ENCODE results near the gene SPO11.
"Not testable (repeated sequence)": the region's sequence is repeated elsewhere in the genome, so short reads cannot be mapped to it uniquely, and the experiment has no call there.

Gene SPO11

DNA sequence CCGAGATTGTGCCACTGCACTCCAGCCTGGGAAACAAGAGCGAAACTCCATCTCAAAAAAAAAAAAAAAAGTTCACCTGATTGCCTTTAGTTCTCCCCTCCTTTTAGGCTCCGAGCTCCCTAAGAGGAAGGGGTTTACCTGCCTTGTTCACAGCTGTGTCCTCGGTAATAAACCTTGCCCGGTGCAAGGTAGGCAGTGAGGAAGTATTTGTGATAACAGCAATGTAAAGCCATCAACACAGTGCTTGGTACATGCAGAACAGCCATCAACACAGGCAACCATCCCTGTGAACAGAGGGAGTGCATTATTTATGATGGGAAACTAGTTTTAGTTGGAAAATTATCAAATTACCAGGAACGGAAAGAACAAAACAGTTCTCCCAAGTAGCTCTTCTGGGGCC lies 1.8 kb upstream of the SPO11 start:
- Histone ChIP-seq H3K36me3 (ENCODE audit: control insufficient read depth, insufficient read depth, low read length) (no peaks in the 10 kb centered on the region), H3K27me3 (ENCODE audit: control insufficient read depth, insufficient read depth, low read length) (no peaks in the 10 kb centered on the region), H3K4me1 (ENCODE audit: control insufficient read depth, insufficient read depth, low read length) (peaks cover 2% of the 10 kb centered on the region), H3K9ac (ENCODE audit: low read length) (no peak overlapping the region), H3K4me3 (ENCODE audit: low read length) (no peak overlapping the region), H3K27ac (ENCODE audit: low read depth, low read length) (no peak overlapping the region)

DNA sequence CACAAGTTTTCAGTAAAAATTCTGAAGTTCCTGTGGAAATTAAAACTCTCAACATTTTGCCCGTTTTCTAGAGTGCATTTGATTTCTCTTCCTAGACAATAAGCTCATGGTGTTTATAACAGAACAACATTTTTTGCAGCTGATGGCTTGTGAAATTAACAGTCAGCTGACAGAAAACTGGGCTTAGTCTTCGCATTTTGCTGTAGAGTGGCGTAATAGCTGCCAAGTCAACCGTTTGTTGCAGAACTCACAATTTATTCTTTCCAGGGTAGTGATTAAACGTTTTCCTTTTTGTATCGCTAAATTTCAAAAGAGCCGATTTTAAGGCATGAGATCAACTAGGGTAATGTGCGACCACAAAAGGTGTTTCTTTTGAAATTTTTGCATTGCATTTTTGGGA lies 1.4 kb downstream of the SPO11 start:
- no peaks in the 10 kb centered on the region for H3K27me3 ChIP-seq (ENCODE audit: control insufficient read depth, insufficient read depth, low read length)

DNA sequence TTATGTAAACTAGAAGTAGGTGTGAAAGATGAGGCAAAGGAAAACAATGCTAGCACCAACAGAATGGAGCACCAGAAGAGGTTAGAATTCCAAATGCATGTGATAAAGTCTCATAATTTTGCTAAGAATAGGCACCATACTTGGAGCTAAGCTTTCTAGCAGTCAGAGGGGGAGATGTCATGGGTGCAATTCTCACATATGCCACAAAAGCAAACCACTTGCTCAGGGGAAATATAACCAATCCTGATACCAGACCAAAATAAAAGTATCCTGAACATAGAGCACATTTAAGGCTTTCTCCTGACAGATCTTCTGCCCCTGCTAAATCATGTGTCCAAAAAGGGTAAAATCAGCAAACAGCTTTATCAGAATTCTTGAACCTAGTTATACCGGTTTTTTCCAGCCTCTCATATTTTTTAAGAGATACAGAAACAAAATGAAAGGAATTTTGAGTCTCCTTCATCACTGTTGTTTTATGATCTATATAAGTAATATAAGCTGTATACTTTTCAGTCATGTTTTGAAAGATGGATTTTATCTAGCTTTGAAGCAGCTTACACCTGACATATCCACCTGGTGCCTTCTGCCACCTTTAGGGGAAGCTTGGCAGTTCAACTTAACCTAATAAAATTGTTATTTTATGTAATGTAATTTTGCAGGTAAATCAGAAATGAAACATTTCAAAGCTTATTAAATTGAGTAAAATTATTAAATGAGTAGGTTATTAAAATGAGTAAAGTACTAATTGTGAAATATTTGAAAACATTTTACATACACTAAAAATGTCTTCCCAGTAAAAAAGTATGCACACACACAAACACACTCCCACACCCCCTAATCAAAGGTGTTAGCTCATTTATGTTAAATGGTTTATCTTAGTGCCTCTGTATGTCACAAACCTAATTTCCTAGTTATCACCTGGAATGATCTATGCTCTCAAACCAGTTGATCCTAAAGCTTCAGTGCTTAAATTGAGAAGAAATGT lies 2.8 kb downstream of the SPO11 start:
- Histone ChIP-seq H3K4me3 (ENCODE audit: low read length) (no peak overlapping the region), H3K27ac (ENCODE audit: low read depth, low read length) (no peak overlapping the region), H3K36me3 (ENCODE audit: control insufficient read depth, insufficient read depth, low read length) (no peaks in the 10 kb centered on the region), H3K9ac (ENCODE audit: low read length) (no peak overlapping the region), H3K4me1 (ENCODE audit: control insufficient read depth, insufficient read depth, low read length) (no peaks in the 10 kb centered on the region), H3K27me3 (ENCODE audit: control insufficient read depth, insufficient read depth, low read length) (no peaks in the 10 kb centered on the region)

More for the DNA sequence above, 1.4 kb downstream of the SPO11 start:
- Histone ChIP-seq H3K9ac (ENCODE audit: low read length) (no peak overlapping the region), H3K4me1 (ENCODE audit: control insufficient read depth, insufficient read depth, low read length) (no peaks in the 10 kb centered on the region), H3K27ac (ENCODE audit: low read depth, low read length) (no peak overlapping the region), H3K4me3 (ENCODE audit: low read length) (no peak overlapping the region), H3K36me3 (ENCODE audit: control insufficient read depth, insufficient read depth, low read length) (no peaks in the 10 kb centered on the region)

DNA sequence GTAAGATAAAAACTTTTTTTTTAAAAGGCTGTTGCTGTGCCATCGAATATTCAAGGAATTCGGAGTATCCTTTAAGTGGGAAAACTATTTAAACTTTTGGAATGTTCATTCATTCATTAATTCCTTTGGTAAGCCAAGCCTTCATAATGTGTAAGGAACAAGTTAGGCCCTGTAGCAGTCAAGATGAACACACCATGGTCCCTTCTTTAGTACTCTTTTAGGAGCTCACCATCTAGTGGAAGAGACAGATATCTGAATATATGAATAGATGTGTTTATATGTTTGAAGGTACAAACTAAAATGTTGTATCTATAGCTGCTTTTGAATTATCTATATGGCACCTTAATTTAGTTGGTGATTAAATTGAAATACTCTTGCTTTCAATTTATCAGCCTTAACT lies 5.8 kb downstream of the SPO11 start:
- H3K27ac ChIP-seq (ENCODE audit: low read depth, low read length), result no peak overlapping the region
- H3K36me3 ChIP-seq (ENCODE audit: control insufficient read depth, insufficient read depth, low read length), result no peaks in the 10 kb centered on the region
- H3K27me3 ChIP-seq (ENCODE audit: control insufficient read depth, insufficient read depth, low read length), result no peaks in the 10 kb centered on the region
- H3K4me1 ChIP-seq (ENCODE audit: control insufficient read depth, insufficient read depth, low read length), result no peaks in the 10 kb centered on the region
- H3K9ac ChIP-seq (ENCODE audit: low read length), result no peak overlapping the region
- H3K4me3 ChIP-seq (ENCODE audit: low read length), result no peak overlapping the region

DNA sequence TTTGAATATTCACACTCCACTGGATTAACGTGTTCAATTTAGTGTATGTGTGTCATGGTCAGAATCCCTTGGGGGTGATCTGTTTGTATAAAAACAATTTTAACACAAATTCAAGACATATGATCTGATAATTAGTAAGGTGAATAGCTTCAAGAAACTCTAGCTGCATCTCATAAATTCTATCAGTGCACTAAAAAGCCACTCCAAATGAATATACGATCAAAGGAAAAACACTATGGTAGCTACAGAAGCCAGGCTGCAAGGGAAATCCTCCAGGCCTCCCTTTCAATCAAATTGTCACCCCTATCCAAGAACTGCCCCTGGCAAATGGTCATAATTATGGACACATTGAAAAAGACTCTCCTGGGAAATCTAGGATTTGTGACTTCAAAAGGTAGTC lies 12.1 kb downstream of the SPO11 start:
- Histone ChIP-seq H3K4me1 (ENCODE audit: control insufficient read depth, insufficient read depth, low read length) (no peaks in the 10 kb centered on the region), H3K27ac (ENCODE audit: low read depth, low read length) (no peak overlapping the region), H3K4me3 (ENCODE audit: low read length) (no peak overlapping the region), H3K9ac (ENCODE audit: low read length) (no peak overlapping the region), H3K27me3 (ENCODE audit: control insufficient read depth, insufficient read depth, low read length) (no peaks in the 10 kb centered on the region), H3K36me3 (ENCODE audit: control insufficient read depth, insufficient read depth, low read length) (no peaks in the 10 kb centered on the region)

DNA sequence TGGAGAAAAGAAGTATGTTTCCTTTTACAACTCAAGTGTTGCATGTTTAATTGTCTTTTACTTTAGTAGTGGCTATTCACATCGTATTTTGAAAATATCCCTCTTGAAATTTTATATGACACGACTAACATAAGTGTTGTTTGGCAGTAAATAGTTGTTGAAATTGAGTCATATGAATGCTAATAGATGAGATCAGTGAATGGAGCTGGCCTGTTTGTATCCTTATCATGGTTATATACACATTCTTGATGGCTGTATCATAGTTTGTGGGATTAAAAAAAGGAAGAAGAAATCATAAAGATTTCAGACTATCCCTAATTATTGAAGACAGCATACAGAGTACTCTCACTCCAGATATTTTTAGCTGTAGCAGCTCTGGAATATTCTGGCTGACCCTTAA lies 13.2 kb downstream of the SPO11 start:
- H3K4me1 ChIP-seq (ENCODE audit: control insufficient read depth, insufficient read depth, low read length), result no peaks in the 10 kb centered on the region
- H3K27ac ChIP-seq (ENCODE audit: low read depth, low read length), result no peak overlapping the region
- no peaks in the 10 kb centered on the region for H3K27me3 ChIP-seq (ENCODE audit: control insufficient read depth, insufficient read depth, low read length)
- H3K9ac ChIP-seq (ENCODE audit: low read length), result no peak overlapping the region
- H3K4me3 ChIP-seq (ENCODE audit: low read length), result no peak overlapping the region
- no peaks in the 10 kb centered on the region for H3K36me3 ChIP-seq (ENCODE audit: control insufficient read depth, insufficient read depth, low read length)

DNA sequence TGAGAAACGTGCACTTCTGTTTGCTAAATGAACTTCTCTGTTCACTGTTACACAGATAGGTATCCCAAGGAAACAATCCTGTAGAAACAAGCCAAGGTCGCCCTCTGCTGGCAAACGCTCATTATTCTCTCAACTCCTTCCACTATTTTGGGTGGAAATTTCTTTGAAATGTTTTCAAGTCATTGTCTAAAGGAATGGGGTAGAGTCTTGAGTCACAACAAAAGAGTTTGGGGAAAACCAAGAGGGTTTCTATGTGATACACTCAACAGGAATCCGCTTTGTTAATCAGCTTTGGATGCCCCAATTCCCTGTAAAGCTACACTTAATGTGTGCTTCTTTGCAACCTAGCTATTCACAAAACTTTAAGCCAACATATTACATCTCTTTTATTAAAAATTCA lies 16.9 kb downstream of the SPO11 start:
- H3K27ac ChIP-seq (ENCODE audit: low read depth, low read length), result no peak overlapping the region
- no peaks in the 10 kb centered on the region for H3K4me1 ChIP-seq (ENCODE audit: control insufficient read depth, insufficient read depth, low read length)
- no peak overlapping the region for H3K4me3 ChIP-seq (ENCODE audit: low read length)
- H3K36me3 ChIP-seq (ENCODE audit: control insufficient read depth, insufficient read depth, low read length), result no peaks in the 10 kb centered on the region
- H3K9ac ChIP-seq (ENCODE audit: low read length), result no peak overlapping the region
- H3K27me3 ChIP-seq (ENCODE audit: control insufficient read depth, insufficient read depth, low read length), result no peaks in the 10 kb centered on the region

DNA sequence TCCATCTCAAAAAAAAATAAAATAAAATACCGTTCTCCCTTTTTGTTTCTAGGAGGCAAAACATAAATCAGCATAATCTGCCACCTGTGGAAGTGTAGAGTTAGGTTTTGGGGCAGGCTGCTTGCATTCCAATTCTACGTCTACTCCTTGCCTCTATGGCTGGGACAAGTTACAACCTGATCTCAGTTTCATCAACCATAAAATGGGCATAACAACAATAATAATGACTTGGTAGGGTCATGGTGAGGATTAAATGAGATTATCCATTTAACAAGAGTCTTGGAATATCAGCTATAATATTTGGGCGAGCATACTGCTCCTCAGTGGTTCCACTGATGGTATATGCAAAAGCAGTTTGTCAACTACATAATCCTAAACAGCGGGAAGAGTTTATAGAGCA lies 17.8 kb downstream of the SPO11 start:
- Histone ChIP-seq H3K4me3 (ENCODE audit: low read length) (no peak overlapping the region), H3K4me1 (ENCODE audit: control insufficient read depth, insufficient read depth, low read length) (peaks cover 3% of the 10 kb centered on the region), H3K9ac (ENCODE audit: low read length) (no peak overlapping the region), H3K36me3 (ENCODE audit: control insufficient read depth, insufficient read depth, low read length) (no peaks in the 10 kb centered on the region), H3K27me3 (ENCODE audit: control insufficient read depth, insufficient read depth, low read length) (no peaks in the 10 kb centered on the region), H3K27ac (ENCODE audit: low read depth, low read length) (no peak overlapping the region)

DNA sequence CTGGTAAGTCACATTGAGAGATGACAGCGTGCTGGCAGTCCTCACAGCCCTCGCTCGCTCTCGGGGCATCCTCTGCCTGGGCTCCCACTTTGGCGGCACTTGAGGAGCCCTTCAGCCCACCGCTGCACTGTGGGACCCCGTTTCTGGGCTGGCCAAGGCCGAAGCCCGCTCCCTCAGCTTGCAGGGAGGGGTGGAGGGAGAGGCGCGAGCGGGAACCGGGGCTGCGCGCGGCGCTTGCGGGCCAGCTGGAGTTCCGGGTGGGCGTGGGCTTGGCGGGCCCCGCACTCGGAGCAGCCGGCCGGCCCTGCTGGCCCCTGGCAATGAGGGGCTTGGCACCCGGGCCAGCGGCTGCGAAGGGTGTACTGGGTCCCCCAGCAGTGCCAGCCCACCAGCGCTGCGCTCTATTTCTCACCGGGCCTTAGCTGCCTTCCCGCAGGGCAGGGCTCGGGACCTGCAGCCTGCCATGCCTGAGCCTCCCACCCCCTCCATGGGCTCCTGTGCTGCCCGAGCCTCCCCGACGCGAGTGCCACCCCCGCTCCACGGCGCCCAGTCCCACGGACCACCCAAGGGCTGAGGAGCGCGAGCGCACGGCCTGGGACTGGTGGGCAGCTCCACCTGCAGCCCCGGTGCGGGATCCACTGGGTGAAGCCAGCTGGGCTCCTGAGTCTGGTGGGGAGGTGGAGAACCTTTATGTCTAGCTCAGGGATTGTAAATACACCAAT lies 18.8 kb downstream of the SPO11 start:
- H3K4me3 ChIP-seq (ENCODE audit: low read length); H3K36me3 ChIP-seq (ENCODE audit: control insufficient read depth, insufficient read depth, low read length); H3K27ac ChIP-seq (ENCODE audit: low read depth, low read length); H3K27me3 ChIP-seq (ENCODE audit: control insufficient read depth, insufficient read depth, low read length); H3K9ac ChIP-seq (ENCODE audit: low read length); H3K4me1 ChIP-seq (ENCODE audit: control insufficient read depth, insufficient read depth, low read length): not testable (repeated sequence)

DNA sequence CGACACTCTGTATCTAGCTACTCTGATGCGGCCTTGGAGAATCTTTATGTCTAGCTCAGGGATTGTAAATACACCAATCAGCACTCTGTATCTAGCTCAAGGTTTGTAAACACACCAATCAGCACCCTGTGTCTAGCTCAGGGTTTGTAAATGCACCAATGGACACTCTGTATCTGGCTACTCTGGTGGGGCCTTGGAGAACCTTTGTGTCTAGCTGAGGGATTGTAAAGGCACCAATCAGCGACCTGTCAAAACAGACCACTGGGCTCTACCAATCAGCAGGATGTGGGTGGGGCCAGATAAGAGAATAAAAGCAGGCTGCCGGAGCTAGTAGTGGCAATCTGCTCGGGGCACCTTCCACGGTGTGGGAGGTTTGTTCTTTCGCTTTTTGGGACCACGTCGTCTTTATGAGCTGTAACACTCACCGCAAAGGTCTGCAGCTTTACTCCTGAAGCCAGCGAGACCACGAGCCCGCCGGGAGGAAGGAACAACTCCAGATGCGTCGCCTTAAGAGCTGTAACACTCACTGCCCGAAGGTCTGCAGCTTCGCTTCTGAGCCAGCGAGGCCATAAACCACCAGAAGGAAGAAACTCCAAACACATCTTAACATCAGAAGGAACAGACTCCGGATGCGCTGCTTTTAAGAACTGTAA lies 19.4 kb downstream of the SPO11 start:
- not testable (repeated sequence) for H3K4me3 ChIP-seq (ENCODE audit: low read length); H3K4me1 ChIP-seq (ENCODE audit: control insufficient read depth, insufficient read depth, low read length)

DNA sequence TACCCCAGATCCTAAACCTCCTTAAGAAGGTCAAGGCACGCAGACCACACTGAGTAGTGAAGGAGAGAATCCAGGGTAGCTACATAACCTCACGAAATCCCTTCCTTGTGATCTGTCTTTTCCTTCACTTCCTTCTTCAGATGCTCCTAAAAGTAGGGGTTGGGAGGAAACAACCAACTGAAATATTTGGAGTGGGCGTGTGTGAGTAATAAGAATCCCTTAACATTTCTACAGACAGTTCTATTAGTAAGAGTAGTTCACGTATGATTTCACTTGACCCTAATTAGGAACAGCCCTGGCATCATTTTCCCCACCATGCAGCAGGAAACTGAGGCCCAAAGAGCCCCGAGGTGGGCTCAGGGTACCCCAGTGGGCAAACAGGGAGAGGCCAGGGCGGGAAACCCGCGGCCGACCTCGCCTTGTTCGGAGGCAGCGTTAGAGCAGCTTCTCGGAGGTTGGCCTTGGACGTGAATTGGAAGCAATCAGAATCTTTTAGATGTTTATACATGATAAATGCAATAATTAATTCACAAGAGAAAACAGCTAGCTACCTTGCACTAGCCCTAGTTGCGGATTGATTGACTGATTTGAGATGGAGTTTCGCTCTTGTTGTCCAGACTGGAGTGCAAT lies 20.6 kb downstream of the SPO11 start:
- no peak overlapping the region for H3K4me3 ChIP-seq (ENCODE audit: low read length)
- H3K9ac ChIP-seq (ENCODE audit: low read length), result no peak overlapping the region
- peaks cover 3% of the 10 kb centered on the region for H3K4me1 ChIP-seq (ENCODE audit: control insufficient read depth, insufficient read depth, low read length)
- H3K27ac ChIP-seq (ENCODE audit: low read depth, low read length), result no peak overlapping the region
- H3K36me3 ChIP-seq (ENCODE audit: control insufficient read depth, insufficient read depth, low read length), result peaks cover 9% of the 10 kb centered on the region
- no peaks in the 10 kb centered on the region for H3K27me3 ChIP-seq (ENCODE audit: control insufficient read depth, insufficient read depth, low read length)

More for the DNA sequence above, 19.4 kb downstream of the SPO11 start:
- H3K9ac ChIP-seq (ENCODE audit: low read length); H3K36me3 ChIP-seq (ENCODE audit: control insufficient read depth, insufficient read depth, low read length); H3K27ac ChIP-seq (ENCODE audit: low read depth, low read length); H3K27me3 ChIP-seq (ENCODE audit: control insufficient read depth, insufficient read depth, low read length): not testable (repeated sequence)

DNA sequence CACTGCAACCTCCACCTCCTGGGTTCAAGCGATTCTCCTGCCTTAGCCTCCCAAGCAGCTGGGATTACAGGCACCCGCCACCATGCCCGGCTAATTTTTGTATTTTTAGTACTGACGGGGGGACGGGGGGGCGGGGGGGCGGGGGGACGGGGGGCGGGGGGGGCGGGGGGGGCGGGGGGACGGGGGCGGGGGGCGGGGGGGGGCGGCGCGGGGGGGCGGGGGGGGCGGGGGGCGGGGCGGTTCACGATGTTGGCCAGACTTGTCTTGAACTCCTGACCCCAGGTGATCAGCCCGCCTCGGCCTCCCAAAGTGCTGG lies 21.1 kb downstream of the SPO11 start:
- H3K9ac ChIP-seq (ENCODE audit: low read length); H3K27me3 ChIP-seq (ENCODE audit: control insufficient read depth, insufficient read depth, low read length); H3K4me1 ChIP-seq (ENCODE audit: control insufficient read depth, insufficient read depth, low read length): not testable (repeated sequence)
- Histone ChIP-seq H3K36me3 (ENCODE audit: control insufficient read depth, insufficient read depth, low read length) (peaks cover 11% of the 10 kb centered on the region), H3K27ac (ENCODE audit: low read depth, low read length) (peak overlapping the region; percentile 85), H3K4me3 (ENCODE audit: low read length) (peak overlapping the region; percentile 76)
